Parathyroid adenoma (tissue), 2 donors: ENCODE measurements around the gene FLCN.

Experiments used
- H2AFZ ChIP-seq: fragments of 300-600 bp; sonication (generic); one replicate; pipeline ENCODE4 v1.7.0; 2017; ENCODE audit warnings: antibody characterized with exemption, mild to moderate bottlenecking
- H3K27ac ChIP-seq: fragments of 300-600 bp; sonication (generic); one replicate; pipeline ENCODE4 v1.7.0; 2017
- H3K27me3 ChIP-seq: fragments of 300-600 bp; sonication (generic); one replicate; pipeline ENCODE4 v1.7.0; 2017; ENCODE audit warnings: low read length; ENCODE audit not compliant: control insufficient read depth, insufficient read depth
- H3K36me3 ChIP-seq: fragments of 300-600 bp; sonication (generic); one replicate; pipeline ENCODE4 v1.7.0; 2017; ENCODE audit warnings: low read length; ENCODE audit not compliant: control insufficient read depth, insufficient read depth
- H3K4me1 ChIP-seq: fragments of 300-600 bp; sonication (generic); one replicate; pipeline ENCODE4 v1.7.0; 2017; ENCODE audit warnings: control low read depth
- H3K4me2 ChIP-seq: fragments of 300-600 bp; sonication (generic); one replicate; pipeline ENCODE4 v1.7.0; 2017; ENCODE audit warnings: low read length
- H3K4me3 ChIP-seq: fragments of 300-600 bp; sonication (generic); one replicate; pipeline ENCODE4 v1.7.0; 2017; ENCODE audit warnings: low read depth, low read length
- H3K79me2 ChIP-seq: fragments of 300-600 bp; sonication (generic); one replicate; pipeline ENCODE4 v1.7.0; 2017; ENCODE audit warnings: control low read depth
- H3K9ac ChIP-seq: fragments of 300-600 bp; sonication (generic); one replicate; pipeline ENCODE4 v1.7.0; 2017; ENCODE audit warnings: mild to moderate bottlenecking
- H3K9me3 ChIP-seq: fragments of 300-600 bp; sonication (generic); one replicate; pipeline ENCODE4 v1.7.0; 2017; ENCODE audit warnings: low read length; ENCODE audit not compliant: control insufficient read depth
- CTCF ChIP-seq: fragments of 300-600 bp; sonication (generic); IDR thresholded peaks from one replicate; pipeline ENCODE4 v1.7.0; 2017; ENCODE audit warnings: antibody characterized with exemption, mild to moderate bottlenecking
- donor health status: primary hyperparathyroidism.

FLCN gene

DNA sequence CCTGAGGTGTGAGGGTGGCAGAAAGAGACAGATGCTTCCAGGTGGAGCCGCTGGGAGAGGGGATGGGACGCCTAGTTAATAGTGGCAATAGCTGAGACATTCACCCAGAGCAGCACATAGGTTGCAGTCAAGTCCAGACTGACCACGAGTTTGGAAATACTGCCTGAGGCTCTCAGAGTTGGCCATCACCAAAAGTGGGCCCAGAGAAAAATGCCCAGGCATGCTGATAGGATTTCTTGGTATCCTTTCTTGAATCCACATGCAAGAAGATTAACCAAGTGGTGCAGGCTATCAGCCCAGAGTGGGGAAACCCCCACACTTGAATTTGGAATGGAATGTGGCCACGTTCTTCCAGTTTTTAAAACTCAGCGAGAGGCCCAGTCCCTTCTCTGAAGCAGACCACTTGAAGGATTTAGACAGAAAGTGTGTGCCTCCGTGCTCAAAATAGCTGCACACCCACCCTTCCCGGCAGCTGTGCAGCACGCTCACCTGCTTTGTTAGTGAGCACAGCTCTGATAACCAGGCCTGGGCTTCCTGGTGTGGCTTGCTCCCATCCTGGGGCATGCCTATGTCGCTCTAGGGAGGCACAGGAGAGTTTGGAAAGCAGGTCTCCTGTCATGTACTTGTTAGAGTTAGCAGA is 66.5 kb downstream of the FLCN start:
- H3K27me3 ChIP-seq, result no peaks in the 10 kb centered on the region
- no peak overlapping the region for H3K4me2 ChIP-seq
- no peaks in the 10 kb centered on the region for H3K9me3 ChIP-seq
- no peak for TF ChIP-seq CTCF
- H3K9ac ChIP-seq, result no peak overlapping the region
- no peak overlapping the region for H2AFZ ChIP-seq
- no peak overlapping the region for H3K4me3 ChIP-seq
- H3K27ac ChIP-seq, result no peak overlapping the region
- no peaks in the 10 kb centered on the region for H3K79me2 ChIP-seq
- no peaks in the 10 kb centered on the region for H3K4me1 ChIP-seq
- no peaks in the 10 kb centered on the region for H3K36me3 ChIP-seq

GRCh38 chr17:17169396-17169795 is 67.6 kb downstream of the FLCN start:
- Histone ChIP-seq H3K9me3 (no peaks in the 10 kb centered on the region), H3K4me3 (no peak overlapping the region), H2AFZ (no peak overlapping the region), H3K4me2 (no peak overlapping the region), H3K4me1 (no peaks in the 10 kb centered on the region), H3K27ac (no peak overlapping the region), H3K27me3 (no peaks in the 10 kb centered on the region), H3K79me2 (peaks cover 2% of the 10 kb centered on the region), H3K36me3 (no peaks in the 10 kb centered on the region), H3K9ac (no peak overlapping the region)
- TF ChIP-seq CTCF, result no peak

DNA sequence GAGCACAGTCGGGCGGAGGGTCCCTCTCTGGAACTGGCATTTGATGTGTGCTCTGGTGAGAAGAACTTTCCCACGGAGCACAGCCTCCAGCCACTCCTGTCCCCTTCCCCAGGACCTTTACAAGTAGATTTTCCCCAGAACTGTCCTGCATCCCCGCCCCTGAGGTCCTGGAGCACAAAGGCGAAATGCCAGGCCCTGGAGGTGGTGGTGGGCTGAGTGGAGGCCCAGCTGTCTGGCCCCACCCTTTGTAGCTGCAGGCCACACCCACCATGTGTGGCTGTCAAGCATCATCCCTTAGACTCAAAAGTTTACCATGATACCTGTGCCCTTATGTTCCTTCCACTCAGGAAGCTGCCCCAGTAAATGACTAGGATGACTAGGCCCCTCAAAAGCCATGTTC is 68.6 kb downstream of the FLCN start:
- TF ChIP-seq CTCF, result no peak
- Histone ChIP-seq H3K4me1 (no peaks in the 10 kb centered on the region), H3K27me3 (no peaks in the 10 kb centered on the region), H3K27ac (no peak overlapping the region), H3K79me2 (peaks cover 2% of the 10 kb centered on the region), H3K4me2 (no peak overlapping the region), H3K9ac (no peak overlapping the region), H2AFZ (no peak overlapping the region), H3K4me3 (no peak overlapping the region), H3K9me3 (no peaks in the 10 kb centered on the region), H3K36me3 (no peaks in the 10 kb centered on the region)

DNA sequence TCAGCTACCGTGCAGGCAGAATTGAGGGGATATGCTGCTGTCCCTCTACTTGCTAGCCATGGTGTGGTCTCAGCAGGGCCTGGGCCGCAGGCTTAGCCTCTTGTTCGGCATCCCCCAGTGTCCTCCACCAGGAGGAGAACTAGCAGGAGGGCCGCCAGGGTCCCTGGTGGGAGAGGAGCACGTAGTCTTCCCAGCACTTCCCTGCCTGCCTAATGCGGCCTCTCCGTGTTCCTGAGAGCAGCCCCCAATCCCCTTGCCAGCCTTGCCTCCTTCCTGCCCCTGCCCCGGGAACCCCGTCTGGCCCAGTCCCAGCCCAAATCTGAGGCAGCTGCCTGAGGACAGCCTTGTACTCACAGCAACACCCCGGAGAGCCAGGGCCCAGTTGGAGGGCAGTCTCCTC is 69.0 kb downstream of the FLCN start:
- H3K9me3 ChIP-seq, result no peaks in the 10 kb centered on the region
- H3K4me2 ChIP-seq, result no peak overlapping the region
- H2AFZ ChIP-seq, result no peak overlapping the region
- H3K36me3 ChIP-seq, result no peaks in the 10 kb centered on the region
- no peak overlapping the region for H3K4me3 ChIP-seq
- no peak overlapping the region for H3K9ac ChIP-seq
- H3K27me3 ChIP-seq, result no peaks in the 10 kb centered on the region
- TF ChIP-seq CTCF, result no peak
- H3K4me1 ChIP-seq, result no peaks in the 10 kb centered on the region
- peaks cover 2% of the 10 kb centered on the region for H3K79me2 ChIP-seq
- no peak overlapping the region for H3K27ac ChIP-seq

DNA sequence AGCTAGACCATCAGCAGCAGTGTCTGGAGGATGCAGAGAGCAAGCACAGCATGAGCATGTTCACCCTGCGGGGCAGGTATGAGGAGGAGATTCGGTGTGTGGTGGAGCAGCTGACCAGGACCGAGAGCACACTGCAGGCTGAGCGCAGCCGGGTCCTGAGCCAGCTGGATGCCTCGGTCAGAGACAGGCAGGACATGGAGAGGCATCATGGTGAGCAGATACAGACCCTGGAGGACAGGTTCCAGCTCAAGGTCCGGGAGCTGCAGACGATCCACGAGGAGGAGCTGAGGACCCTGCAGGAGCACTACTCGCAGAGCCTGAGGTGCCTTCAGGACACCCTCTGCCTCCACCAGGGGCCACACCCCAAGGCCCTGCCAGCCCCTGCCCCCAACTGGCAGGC is 69.6 kb downstream of the FLCN start:
- Histone ChIP-seq H3K27ac (no peak overlapping the region), H3K4me3 (no peak overlapping the region), H2AFZ (no peak overlapping the region), H3K27me3 (no peaks in the 10 kb centered on the region), H3K36me3 (no peaks in the 10 kb centered on the region), H3K4me1 (no peaks in the 10 kb centered on the region), H3K9me3 (no peaks in the 10 kb centered on the region), H3K4me2 (no peak overlapping the region), H3K9ac (no peak overlapping the region), H3K79me2 (peaks cover 2% of the 10 kb centered on the region)
- no peak for TF ChIP-seq CTCF
